Loucy (cell line): ENCODE measurements around the gene MLNR.

Source experiments
- H2AFZ ChIP-seq: fragments of 200-600 bp; sonication (generic); 2 replicates; pipeline ENCODE4 v1.6.0; 2016; ENCODE audit warnings: antibody characterized with exemption, mild to moderate bottlenecking, low read length, moderate library complexity
- H3F3A ChIP-seq: fragments of 200-600 bp; 2 replicates; pipeline ENCODE4 v1.6.0; 2016; ENCODE audit warnings: antibody characterized with exemption, low read depth, mild to moderate bottlenecking
- H3K27me3 ChIP-seq: fragments of 200-600 bp; sonication (generic); 2 replicates; pipeline ENCODE4 v1.6.1; 2014; ENCODE audit warnings: low read length, mild to moderate bottlenecking; ENCODE audit not compliant: insufficient read depth, poor library complexity, severe bottlenecking
- H3K36me3 ChIP-seq: fragments of 200-600 bp; sonication (generic); 2 replicates; pipeline ENCODE4 v1.6.1; 2016; ENCODE audit warnings: low read length; ENCODE audit not compliant: insufficient read depth
- H3K4me1 ChIP-seq: fragments of 200-600 bp; sonication (generic); 2 replicates; pipeline ENCODE4 v1.5.1; 2014; ENCODE audit warnings: low read length, mild to moderate bottlenecking; ENCODE audit not compliant: insufficient read depth, poor library complexity, severe bottlenecking
- H3K4me2 ChIP-seq: fragments of 200-600 bp; sonication (generic); 2 replicates; pipeline ENCODE4 v1.6.0; 2014; ENCODE audit warnings: antibody characterized with exemption, low read length, low read depth, mild to moderate bottlenecking; ENCODE audit not compliant: poor library complexity, severe bottlenecking
- H3K4me3 ChIP-seq: fragments of 200-600 bp; sonication (generic); 2 replicates; pipeline ENCODE4 v1.5.1; 2014; ENCODE audit warnings: low read length, mild to moderate bottlenecking, mixed read lengths; ENCODE audit not compliant: poor library complexity, severe bottlenecking
- H3K79me2 ChIP-seq: fragments of 200-600 bp; sonication (generic); 2 replicates; pipeline ENCODE4 v1.6.1; 2014; ENCODE audit warnings: low read length; ENCODE audit not compliant: insufficient read depth
- H3K9ac ChIP-seq: fragments of 200-600 bp; sonication (generic); 2 replicates; pipeline ENCODE4 v1.6.0; 2014; ENCODE audit warnings: mild to moderate bottlenecking, low read depth, low read length, moderate library complexity; ENCODE audit not compliant: poor library complexity, severe bottlenecking
- H3K9me2 ChIP-seq: fragments of 200-600 bp; sonication (generic); replicated peaks from 2 replicates; pipeline ENCODE4 v1.6.1; 2016; ENCODE audit warnings: low read depth, low read length, mixed read lengths
- H3K9me3 ChIP-seq: fragments of 200-600 bp; sonication (generic); 2 replicates; pipeline ENCODE4 v1.6.1; 2014; ENCODE audit warnings: mild to moderate bottlenecking, antibody characterized with exemption, low read length, low read depth; ENCODE audit not compliant: insufficient read depth
- H4K20me1 ChIP-seq: fragments of 200-600 bp; sonication (generic); 2 replicates; pipeline ENCODE4 v1.6.0; 2014; ENCODE audit warnings: antibody characterized with exemption, low read length, mild to moderate bottlenecking; ENCODE audit not compliant: insufficient read depth, poor library complexity, severe bottlenecking
- CTCF ChIP-seq: fragments of 200-600 bp; sonication (generic); conservative IDR thresholded peaks from 2 replicates; pipeline ENCODE4 v1.5.1; 2014; ENCODE audit warnings: mild to moderate bottlenecking, antibody characterized with exemption, low read length
- EZH2phosphoT487 ChIP-seq: fragments of 200-600 bp; IDR thresholded peaks from 2 replicates; pipeline ENCODE4 v1.6.1; 2018; ENCODE audit warnings: antibody characterized with exemption, mild to moderate bottlenecking, moderate library complexity, borderline replicate concordance

Gene MLNR

GRCh38 chr13:49206641-49207040 lies 13.5 kb upstream of the MLNR start:
- no peaks in the 10 kb centered on the region for H4K20me1 ChIP-seq
- H3K79me2 ChIP-seq, result no peaks in the 10 kb centered on the region
- peaks cover 65% of the 10 kb centered on the region; the same call in 1 of the 2 replicates for H3K36me3 ChIP-seq
- H3K27me3 ChIP-seq, result no peaks in the 10 kb centered on the region
- no peak overlapping the region for H2AFZ ChIP-seq
- no peak overlapping the region for H3K4me3 ChIP-seq
- no peaks in the 10 kb centered on the region for H3F3A ChIP-seq
- H3K4me2 ChIP-seq, result no peak overlapping the region
- H3K9me3 ChIP-seq, result no peaks in the 10 kb centered on the region
- no peaks in the 10 kb centered on the region for H3K9me2 ChIP-seq
- H3K4me1 ChIP-seq, result no peaks in the 10 kb centered on the region
- TF ChIP-seq CTCF (no peak), EZH2phosphoT487 (no peak)
- H3K9ac ChIP-seq, result no peak overlapping the region

- no peaks in the 10 kb centered on the region for H3F3A ChIP-seq
- no peak overlapping the region for H3K4me2 ChIP-seq
- no peaks in the 10 kb centered on the region for H4K20me1 ChIP-seq
- H3K27me3 ChIP-seq, result no peaks in the 10 kb centered on the region
- H3K36me3 ChIP-seq, result peaks cover 46% of the 10 kb centered on the region; the same call in 1 of the 2 replicates
- no peak for TF ChIP-seq EZH2phosphoT487
- no peak for TF ChIP-seq CTCF
- no peak overlapping the region for H2AFZ ChIP-seq
- H3K9me2 ChIP-seq, result no peaks in the 10 kb centered on the region
- H3K4me1 ChIP-seq, result no peaks in the 10 kb centered on the region
- no peaks in the 10 kb centered on the region for H3K9me3 ChIP-seq
- no peaks in the 10 kb centered on the region for H3K79me2 ChIP-seq
- no peak overlapping the region for H3K4me3 ChIP-seq
- H3K9ac ChIP-seq, result no peak overlapping the region
Observed at GRCh38 chr13:49208619-49209018, 11.5 kb upstream of the MLNR start.

- no peaks in the 10 kb centered on the region for H4K20me1 ChIP-seq
- H3K9ac ChIP-seq, result no peak overlapping the region
- H3K4me3 ChIP-seq, result no peak overlapping the region
- no peak overlapping the region for H3K4me2 ChIP-seq
- H3K9me2 ChIP-seq, result no peaks in the 10 kb centered on the region
- TF ChIP-seq EZH2phosphoT487 (no peak), CTCF (no peak)
- H3K79me2 ChIP-seq, result no peaks in the 10 kb centered on the region
- H3K36me3 ChIP-seq, result peaks cover 31% of the 10 kb centered on the region; the same call in 1 of the 2 replicates
- H2AFZ ChIP-seq, result no peak overlapping the region
- peaks cover 8% of the 10 kb centered on the region for H3K4me1 ChIP-seq
- no peaks in the 10 kb centered on the region for H3K27me3 ChIP-seq
- H3K9me3 ChIP-seq, result no peaks in the 10 kb centered on the region
- H3F3A ChIP-seq, result no peaks in the 10 kb centered on the region
Observed at GRCh38 chr13:49210114-49210513, 10.0 kb upstream of the MLNR start.
